ENCODE measurements around the gene CDKN1A.

Gene CDKN1A

GRCh38 chr6:36683656-36684446 lies 5.3 kb downstream of the CDKN1A start:
- H3K9ac ChIP-seq (ENCODE audit: low read depth, low read length): no peak overlapping the region

GRCh38 chr6:36684447-36684812 lies 5.9 kb downstream of the CDKN1A start:
- Histone ChIP-seq H3K36me3 (ENCODE audit: insufficient read depth, low read length) (peaks cover 62% of the 10 kb centered on the region), H3K4me3 (ENCODE audit: low read length) (no peak overlapping the region), H3K4me1 (ENCODE audit: control insufficient read depth, insufficient read depth, low read length) (peaks cover 20% of the 10 kb centered on the region), H3K9ac (ENCODE audit: low read depth, low read length) (no peak overlapping the region), H3K27me3 (ENCODE audit: control insufficient read depth, insufficient read depth, low read length) (no peaks in the 10 kb centered on the region), H3K4me2 (ENCODE audit: low read length) (no peak overlapping the region), H3K9me3 (replicated peaks; ENCODE audit: low read length) (no peaks in the 10 kb centered on the region)

More at GRCh38 chr6:36683656-36684446, 5.3 kb downstream of the CDKN1A start:
- Histone ChIP-seq H3K4me3 (ENCODE audit: low read length) (no peak overlapping the region), H3K9me3 (replicated peaks; ENCODE audit: low read length) (no peaks in the 10 kb centered on the region), H3K4me1 (ENCODE audit: control insufficient read depth, insufficient read depth, low read length) (peaks cover 20% of the 10 kb centered on the region), H3K4me2 (ENCODE audit: low read length) (peak overlapping the region; percentile 74), H3K27me3 (ENCODE audit: control insufficient read depth, insufficient read depth, low read length) (no peaks in the 10 kb centered on the region), H3K36me3 (ENCODE audit: insufficient read depth, low read length) (peaks cover 62% of the 10 kb centered on the region)

- Histone ChIP-seq H3K36me3 (ENCODE audit: insufficient read depth, low read length) (peaks cover 62% of the 10 kb centered on the region), H3K9me3 (replicated peaks; ENCODE audit: low read length) (no peaks in the 10 kb centered on the region), H3K27me3 (ENCODE audit: control insufficient read depth, insufficient read depth, low read length) (no peaks in the 10 kb centered on the region), H3K4me2 (ENCODE audit: low read length) (no peak overlapping the region), H3K4me3 (ENCODE audit: low read length) (no peak overlapping the region), H3K4me1 (ENCODE audit: control insufficient read depth, insufficient read depth, low read length) (peaks cover 20% of the 10 kb centered on the region), H3K9ac (ENCODE audit: low read depth, low read length) (no peak overlapping the region)
These were observed 6.8 kb downstream of the CDKN1A start for GRCh38 chr6:36685166-36685924.

- no peak overlapping the region for H3K9ac ChIP-seq (ENCODE audit: low read depth, low read length)
- no peak overlapping the region for H3K4me2 ChIP-seq (ENCODE audit: low read length)
- H3K4me3 ChIP-seq (ENCODE audit: low read length): no peak overlapping the region
- H3K4me1 ChIP-seq (ENCODE audit: control insufficient read depth, insufficient read depth, low read length): peaks cover 17% of the 10 kb centered on the region
- peaks cover 58% of the 10 kb centered on the region for H3K36me3 ChIP-seq (ENCODE audit: insufficient read depth, low read length)
- H3K27me3 ChIP-seq (ENCODE audit: control insufficient read depth, insufficient read depth, low read length): no peaks in the 10 kb centered on the region
- H3K9me3 ChIP-seq (replicated peaks; ENCODE audit: low read length): no peaks in the 10 kb centered on the region
These were observed 7.6 kb downstream of the CDKN1A start for GRCh38 chr6:36685926-36686667.

GRCh38 chr6:36686668-36687513 lies 8.4 kb downstream of the CDKN1A start:
- Histone ChIP-seq H3K4me3 (ENCODE audit: low read length) (no peak overlapping the region), H3K9ac (ENCODE audit: low read depth, low read length) (no peak overlapping the region), H3K36me3 (ENCODE audit: insufficient read depth, low read length) (peaks cover 57% of the 10 kb centered on the region), H3K27me3 (ENCODE audit: control insufficient read depth, insufficient read depth, low read length) (no peaks in the 10 kb centered on the region), H3K4me1 (ENCODE audit: control insufficient read depth, insufficient read depth, low read length) (peaks cover 14% of the 10 kb centered on the region), H3K9me3 (replicated peaks; ENCODE audit: low read length) (no peaks in the 10 kb centered on the region), H3K4me2 (ENCODE audit: low read length) (no peak overlapping the region)

- Histone ChIP-seq H3K4me3 (ENCODE audit: low read length) (no peak overlapping the region), H3K9me3 (replicated peaks; ENCODE audit: low read length) (no peaks in the 10 kb centered on the region), H3K9ac (ENCODE audit: low read depth, low read length) (no peak overlapping the region), H3K4me2 (ENCODE audit: low read length) (no peak overlapping the region), H3K27me3 (ENCODE audit: control insufficient read depth, insufficient read depth, low read length) (no peaks in the 10 kb centered on the region), H3K36me3 (ENCODE audit: insufficient read depth, low read length) (peaks cover 44% of the 10 kb centered on the region), H3K4me1 (ENCODE audit: control insufficient read depth, insufficient read depth, low read length) (peaks cover 1% of the 10 kb centered on the region)
These were observed 9.7 kb downstream of the CDKN1A start for GRCh38 chr6:36688063-36688738.

GRCh38 chr6:36688739-36689075 lies 10.2 kb downstream of the CDKN1A start:
- Histone ChIP-seq H3K4me2 (ENCODE audit: low read length) (no peak overlapping the region), H3K4me1 (ENCODE audit: control insufficient read depth, insufficient read depth, low read length) (no peaks in the 10 kb centered on the region), H3K27me3 (ENCODE audit: control insufficient read depth, insufficient read depth, low read length) (no peaks in the 10 kb centered on the region), H3K9ac (ENCODE audit: low read depth, low read length) (no peak overlapping the region), H3K9me3 (replicated peaks; ENCODE audit: low read length) (no peaks in the 10 kb centered on the region), H3K4me3 (ENCODE audit: low read length) (no peak overlapping the region), H3K36me3 (ENCODE audit: insufficient read depth, low read length) (peaks cover 39% of the 10 kb centered on the region)

GRCh38 chr6:36691011-36691410 lies 12.5 kb downstream of the CDKN1A start:
- no peaks in the 10 kb centered on the region for H3K27me3 ChIP-seq (ENCODE audit: control insufficient read depth, insufficient read depth, low read length)
- H3K36me3 ChIP-seq (ENCODE audit: insufficient read depth, low read length): peaks cover 16% of the 10 kb centered on the region
- H3K9ac ChIP-seq (ENCODE audit: low read depth, low read length): no peak overlapping the region
- H3K4me2 ChIP-seq (ENCODE audit: low read length): no peak overlapping the region
- H3K9me3 ChIP-seq (replicated peaks; ENCODE audit: low read length): no peaks in the 10 kb centered on the region
- H3K4me3 ChIP-seq (ENCODE audit: low read length): no peak overlapping the region
- no peaks in the 10 kb centered on the region for H3K4me1 ChIP-seq (ENCODE audit: control insufficient read depth, insufficient read depth, low read length)

GRCh38 chr6:36691612-36692011 lies 13.1 kb downstream of the CDKN1A start:
- no peak overlapping the region for H3K9ac ChIP-seq (ENCODE audit: low read depth, low read length)
- no peak overlapping the region for H3K4me3 ChIP-seq (ENCODE audit: low read length)
- H3K36me3 ChIP-seq (ENCODE audit: insufficient read depth, low read length): peaks cover 10% of the 10 kb centered on the region
- no peaks in the 10 kb centered on the region for H3K27me3 ChIP-seq (ENCODE audit: control insufficient read depth, insufficient read depth, low read length)
- H3K4me1 ChIP-seq (ENCODE audit: control insufficient read depth, insufficient read depth, low read length): no peaks in the 10 kb centered on the region
- no peak overlapping the region for H3K4me2 ChIP-seq (ENCODE audit: low read length)
- H3K9me3 ChIP-seq (replicated peaks; ENCODE audit: low read length): no peaks in the 10 kb centered on the region

GRCh38 chr6:36692220-36692619 lies 13.7 kb downstream of the CDKN1A start:
- H3K4me1 ChIP-seq (ENCODE audit: control insufficient read depth, insufficient read depth, low read length): no peaks in the 10 kb centered on the region

More at GRCh38 chr6:36692220-36692619, 13.7 kb downstream of the CDKN1A start:
- Histone ChIP-seq H3K36me3 (ENCODE audit: insufficient read depth, low read length) (peaks cover 4% of the 10 kb centered on the region), H3K4me3 (ENCODE audit: low read length) (no peak overlapping the region), H3K9ac (ENCODE audit: low read depth, low read length) (no peak overlapping the region), H3K27me3 (ENCODE audit: control insufficient read depth, insufficient read depth, low read length) (no peaks in the 10 kb centered on the region), H3K4me2 (ENCODE audit: low read length) (no peak overlapping the region), H3K9me3 (replicated peaks; ENCODE audit: low read length) (no peaks in the 10 kb centered on the region)
